ENCODE measurements around the gene CPSF6. TPM values are rescaled to one million over a fixed set of nuclear protein-coding genes. Genes with fewer than 3 reads are reported as not detected.

The CPSF6 gene
- polyA plus RNA-seq, 1 donor (not counting 4 experiments of a cell fraction or from before 2014, with no cell fraction given), result 59.5 TPM

GRCh38 chr12:69225251-69225910, 14.0 kb upstream of the CPSF6 start:
- no peak overlapping the region for H2AFZ ChIP-seq (ENCODE audit: control insufficient read depth, low read length)
- H3K9ac ChIP-seq (ENCODE audit: control insufficient read depth, extremely low read depth, insufficient read depth, low read length), result no peak overlapping the region
- FAIRE-seq, result no peak
- DNase-seq (ENCODE audit: low read depth, low spot score), result no peak
- H4K20me1 ChIP-seq (ENCODE audit: control insufficient read depth, extremely low read depth, insufficient read depth, low read length), result no peaks in the 10 kb centered on the region
- H3K4me2 ChIP-seq (ENCODE audit: control insufficient read depth, extremely low read depth, insufficient read depth, low read depth, low read length), result no peak overlapping the region
- no peaks in the 10 kb centered on the region for H3K9me3 ChIP-seq (ENCODE audit: control insufficient read depth, low read depth, low read length)
- dilution Hi-C loops (cut with MboI; ENCODE audit: extremely low pct_ligation_motif_present, low sequenced_read_pairs), result no loop called here
- H3K36me3 ChIP-seq (ENCODE audit: control insufficient read depth in 2 of 2, extremely low read depth in 1 of 2, insufficient read depth in 2 of 2, low read length in 2 of 2), result no peaks in the 10 kb centered on the region
- no peaks in the 10 kb centered on the region for H3K79me2 ChIP-seq (ENCODE audit: control insufficient read depth, insufficient read depth, low read length)
- H3K4me3 ChIP-seq (ENCODE audit: control insufficient read depth in 2 of 3, extremely low read depth in 1 of 3, insufficient read depth in 2 of 3, low read depth in 1 of 3, low read length in 3 of 3), result no peak overlapping the region
- H3K27me3 ChIP-seq (ENCODE audit: control insufficient read depth, extremely low read depth, insufficient read depth, low read length), result no peaks in the 10 kb centered on the region
- no peak for TF ChIP-seq CTCF (optimal IDR thresholded peaks at IDR 0.05 in 1 of 3, IDR thresholded peaks at IDR 0.05 in 1 of 3, conservative IDR thresholded peaks at IDR 0.05 in 1 of 3; ENCODE audit: extremely low read depth in 1 of 3, insufficient read depth in 2 of 3, low read length in 3 of 3)
- TF ChIP-seq EZH2 (IDR thresholded peaks at IDR 0.05; ENCODE audit: low read length), result no peak
- H3K27ac ChIP-seq (ENCODE audit: control insufficient read depth, insufficient read depth, low read length), result no peak overlapping the region
- no peaks in the 10 kb centered on the region for H3K4me1 ChIP-seq (ENCODE audit: control insufficient read depth, extremely low read depth, insufficient read depth, low read length)
- no peaks in the 10 kb centered on the region for H3K9me1 ChIP-seq (ENCODE audit: control insufficient read depth, extremely low read depth, insufficient read depth, low read length)

GRCh38 chr12:69231479-69231878, 7.9 kb upstream of the CPSF6 start:
- Histone ChIP-seq H3K4me3 (ENCODE audit: control insufficient read depth in 2 of 3, extremely low read depth in 1 of 3, insufficient read depth in 2 of 3, low read depth in 1 of 3, low read length in 3 of 3) (no peak overlapping the region), H3K36me3 (ENCODE audit: control insufficient read depth in 2 of 2, extremely low read depth in 1 of 2, insufficient read depth in 2 of 2, low read length in 2 of 2) (no peaks in the 10 kb centered on the region), H3K9ac (ENCODE audit: control insufficient read depth, extremely low read depth, insufficient read depth, low read length) (no peak overlapping the region), H3K27me3 (ENCODE audit: control insufficient read depth, extremely low read depth, insufficient read depth, low read length) (no peaks in the 10 kb centered on the region), H3K9me1 (ENCODE audit: control insufficient read depth, extremely low read depth, insufficient read depth, low read length) (no peaks in the 10 kb centered on the region), H3K9me3 (ENCODE audit: control insufficient read depth, low read depth, low read length) (no peaks in the 10 kb centered on the region), H3K4me1 (ENCODE audit: control insufficient read depth, extremely low read depth, insufficient read depth, low read length) (no peaks in the 10 kb centered on the region), H3K27ac (ENCODE audit: control insufficient read depth, insufficient read depth, low read length) (no peak overlapping the region), H3K4me2 (ENCODE audit: control insufficient read depth, extremely low read depth, insufficient read depth, low read depth, low read length) (no peak overlapping the region), H3K79me2 (ENCODE audit: control insufficient read depth, insufficient read depth, low read length) (no peaks in the 10 kb centered on the region), H4K20me1 (ENCODE audit: control insufficient read depth, extremely low read depth, insufficient read depth, low read length) (no peaks in the 10 kb centered on the region), H2AFZ (ENCODE audit: control insufficient read depth, low read length) (no peak overlapping the region)
- FAIRE-seq (no peak), DNase-seq (ENCODE audit: low read depth, low spot score) (no peak)
- no peak for TF ChIP-seq CTCF (optimal IDR thresholded peaks at IDR 0.05 in 1 of 3, IDR thresholded peaks at IDR 0.05 in 1 of 3, conservative IDR thresholded peaks at IDR 0.05 in 1 of 3; ENCODE audit: extremely low read depth in 1 of 3, insufficient read depth in 2 of 3, low read length in 3 of 3)
- no peak for TF ChIP-seq EZH2 (IDR thresholded peaks at IDR 0.05; ENCODE audit: low read length)
- dilution Hi-C loops (cut with MboI; ENCODE audit: extremely low pct_ligation_motif_present, low sequenced_read_pairs), result no loop called here

Data from keratinocyte (primary cell).